ENCODE results near the gene FBXL17.

DNA sequence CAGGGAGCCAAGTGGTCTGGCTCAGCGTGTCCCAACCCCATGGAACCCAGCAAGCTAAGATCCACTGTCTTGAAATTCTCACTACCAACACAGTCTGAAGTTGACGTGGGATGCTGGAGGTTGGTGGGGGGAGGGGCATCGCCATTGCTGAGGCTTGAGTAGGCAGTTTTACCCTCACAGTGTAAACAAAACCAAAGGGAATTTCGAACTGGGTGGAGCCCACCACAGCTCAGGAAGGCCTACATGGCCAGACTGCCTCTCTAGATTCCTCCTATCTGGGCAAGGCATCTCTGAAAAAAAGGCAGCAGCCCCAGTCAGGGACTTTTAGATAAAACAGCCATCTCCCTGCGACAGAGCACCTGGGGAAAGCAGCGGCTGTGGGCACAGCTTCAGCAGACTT, 17.1 kb upstream of the FBXL17 start:
- TF ChIP-seq POLR2AphosphoS5 (IDR thresholded peaks at IDR 0.05): no peak
- TF ChIP-seq, protein P1, sequence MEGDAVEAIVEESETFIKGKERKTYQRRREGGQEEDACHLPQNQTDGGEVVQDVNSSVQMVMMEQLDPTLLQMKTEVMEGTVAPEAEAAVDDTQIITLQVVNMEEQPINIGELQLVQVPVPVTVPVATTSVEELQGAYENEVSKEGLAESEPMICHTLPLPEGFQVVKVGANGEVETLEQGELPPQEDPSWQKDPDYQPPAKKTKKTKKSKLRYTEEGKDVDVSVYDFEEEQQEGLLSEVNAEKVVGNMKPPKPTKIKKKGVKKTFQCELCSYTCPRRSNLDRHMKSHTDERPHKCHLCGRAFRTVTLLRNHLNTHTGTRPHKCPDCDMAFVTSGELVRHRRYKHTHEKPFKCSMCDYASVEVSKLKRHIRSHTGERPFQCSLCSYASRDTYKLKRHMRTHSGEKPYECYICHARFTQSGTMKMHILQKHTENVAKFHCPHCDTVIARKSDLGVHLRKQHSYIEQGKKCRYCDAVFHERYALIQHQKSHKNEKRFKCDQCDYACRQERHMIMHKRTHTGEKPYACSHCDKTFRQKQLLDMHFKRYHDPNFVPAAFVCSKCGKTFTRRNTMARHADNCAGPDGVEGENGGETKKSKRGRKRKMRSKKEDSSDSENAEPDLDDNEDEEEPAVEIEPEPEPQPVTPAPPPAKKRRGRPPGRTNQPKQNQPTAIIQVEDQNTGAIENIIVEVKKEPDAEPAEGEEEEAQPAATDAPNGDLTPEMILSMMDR (IDR thresholded peaks at IDR 0.05): no peak
- no peak for TF ChIP-seq POLR2A (IDR thresholded peaks at IDR 0.05)
